Keratinocyte (primary cell): ENCODE data around the gene HHATL. TPM values are rescaled to one million over a fixed set of nuclear protein-coding genes. Genes with fewer than 3 reads are reported as not detected.

ENCODE experiments used
- DNase-seq: peaks from one replicate; pipeline ENCODE4 v3.0.0-alpha.2; 2011; ENCODE audit warnings: low read depth, missing footprints, low spot score
- FAIRE-seq: peaks from 2 replicates; lab custom pipeline; 2011; peaks lifted over from hg19 to GRCh38; lab: Jason Lieb, UNC
- H2AFZ ChIP-seq: 2 replicates; pipeline ENCODE4 v1.6.0; 2012; ENCODE audit warnings: low read length, control low read depth, inconsistent platforms; ENCODE audit not compliant: control insufficient read depth
- H3K27ac ChIP-seq: 2 replicates; pipeline ENCODE4 v1.5.1; 2011; ENCODE audit warnings: low read length; ENCODE audit not compliant: control insufficient read depth, insufficient read depth
- H3K27me3 ChIP-seq: 3 replicates; pipeline ENCODE4 v1.6.0; 2011; ENCODE audit warnings: low read length; ENCODE audit not compliant: control insufficient read depth, insufficient read depth; ENCODE audit errors: extremely low read depth
- H3K36me3 ChIP-seq, 2 experiments: 2 replicates in 1 of 2; 3 replicates in 1 of 2; pipeline ENCODE4 v1.5.1; 2011; ENCODE audit warnings: low read length in 2 of 2, mild to moderate bottlenecking in 1 of 2; ENCODE audit not compliant: control insufficient read depth in 2 of 2, insufficient read depth in 2 of 2; ENCODE audit errors: extremely low read depth in 1 of 2
- H3K4me1 ChIP-seq: 3 replicates; pipeline ENCODE4 v1.5.1; 2011; ENCODE audit warnings: low read length; ENCODE audit not compliant: control insufficient read depth, insufficient read depth; ENCODE audit errors: extremely low read depth
- H3K4me2 ChIP-seq: 3 replicates; pipeline ENCODE4 v1.6.0; 2011; ENCODE audit warnings: low read depth, low read length; ENCODE audit not compliant: control insufficient read depth, insufficient read depth; ENCODE audit errors: extremely low read depth
- H3K4me3 ChIP-seq, 3 experiments: fragments of 200-600 bp in 1 of 3; sonication (generic) in 1 of 3; 2 replicates in 2 of 3; 3 replicates in 1 of 3; pipeline ENCODE4 v1.5.1; 2011 to 2016; ENCODE audit warnings: low read length in 3 of 3, mild to moderate bottlenecking in 3 of 3, control low read depth in 2 of 3, inconsistent platforms in 1 of 3, low read depth in 1 of 3, mixed read lengths in 1 of 3, mixed run types in 1 of 3, moderate library complexity in 1 of 3; ENCODE audit not compliant: control insufficient read depth in 2 of 3, insufficient read depth in 2 of 3; ENCODE audit errors: extremely low read depth in 1 of 3
- H3K79me2 ChIP-seq: 2 replicates; pipeline ENCODE4 v1.6.0; 2012; ENCODE audit warnings: low read length; ENCODE audit not compliant: control insufficient read depth, insufficient read depth
- H3K9ac ChIP-seq: 3 replicates; pipeline ENCODE4 v1.6.0; 2011; ENCODE audit warnings: low read length; ENCODE audit not compliant: control insufficient read depth, insufficient read depth; ENCODE audit errors: extremely low read depth
- H3K9me1 ChIP-seq: 3 replicates; pipeline ENCODE4 v1.6.0; 2011; ENCODE audit warnings: low read length; ENCODE audit not compliant: control insufficient read depth, insufficient read depth; ENCODE audit errors: extremely low read depth
- H3K9me3 ChIP-seq: 2 replicates; pipeline ENCODE4 v1.5.1; 2012; ENCODE audit warnings: low read depth, low read length; ENCODE audit not compliant: control insufficient read depth
- H4K20me1 ChIP-seq: 3 replicates; pipeline ENCODE4 v1.6.0; 2011; ENCODE audit warnings: low read length; ENCODE audit not compliant: control insufficient read depth, insufficient read depth; ENCODE audit errors: extremely low read depth
- CTCF ChIP-seq, 3 experiments: IDR thresholded peaks in 1 of 3; conservative IDR thresholded peaks in 1 of 3; optimal IDR thresholded peaks in 1 of 3; 2 replicates in 2 of 3; 3 replicates in 1 of 3; pipeline versions ENCODE3 to v1.5.1; 2011; ENCODE audit warnings: low read length in 3 of 3, mild to moderate bottlenecking in 3 of 3, moderate library complexity in 2 of 3, control low read depth in 1 of 3, inconsistent platforms in 1 of 3; ENCODE audit not compliant: insufficient read depth in 2 of 3; ENCODE audit errors: extremely low read depth in 1 of 3
- EZH2 ChIP-seq: IDR thresholded peaks from one replicate; pipeline ENCODE4 v1.6.1; 2012; ENCODE audit warnings: inconsistent platforms, mild to moderate bottlenecking, low read length, moderate library complexity
- dilution Hi-C: fragments of 300-500 bp; cut with MboI; formaldehyde crosslinking; loops from one replicate; pipeline ENCODE4 v1.7.0; 2020; ENCODE audit warnings: low sequenced_read_pairs; ENCODE audit not compliant: extremely low pct_ligation_motif_present
- polyA plus RNA-seq, 5 experiments: library from polyadenylated mRNA; depleted of rRNA in 3 of 5; stranded (reverse) in 3 of 5; stranded (forward) in 1 of 5; unstranded in 1 of 5; fragments of >200 nt; gene quantifications; 1 replicate in 1 of 5; 2 replicates in 3 of 5; 3 replicates in 1 of 5; pipeline versions ENCODE4 v1.2.1 to v1.2.3, GENCODE V29; 2011 to 2012; ENCODE audit warnings: missing spikeins in 2 of 5, low read depth in 1 of 5, low replicate concordance in 1 of 5

HHATL gene
- polyA plus RNA-seq, 1 donor (not counting 4 experiments of a cell fraction or from before 2014, with no cell fraction given), result not detected

- Histone ChIP-seq H3K27ac (no peak overlapping the region), H4K20me1 (peaks cover 2% of the 10 kb centered on the region), H3K27me3 (peaks cover 4% of the 10 kb centered on the region), H3K4me3 (no peak overlapping the region), H3K4me1 (no peaks in the 10 kb centered on the region), H3K9me3 (no peaks in the 10 kb centered on the region), H2AFZ (no peak overlapping the region), H3K36me3 (no peaks in the 10 kb centered on the region), H3K4me2 (no peak overlapping the region), H3K79me2 (no peaks in the 10 kb centered on the region), H3K9me1 (no peaks in the 10 kb centered on the region), H3K9ac (no peak overlapping the region)
- DNase-seq (no peak), FAIRE-seq (no peak)
- TF ChIP-seq CTCF (optimal IDR thresholded peaks at IDR 0.05 in 1 of 3, IDR thresholded peaks at IDR 0.05 in 1 of 3, conservative IDR thresholded peaks at IDR 0.05 in 1 of 3; ENCODE audit: extremely low read depth in 1 of 3, insufficient read depth in 2 of 3, low read length in 3 of 3), result no peak
- TF ChIP-seq EZH2, result no peak
- dilution Hi-C loops, result no loop called here
Measured at GRCh38 chr3:42735615-42736014, 33.0 kb upstream of the HHATL start.

GRCh38 chr3:42735019-42735418 lies 32.4 kb upstream of the HHATL start:
- H3K4me2 ChIP-seq, result no peak overlapping the region
- peaks cover 2% of the 10 kb centered on the region for H4K20me1 ChIP-seq
- H3K27me3 ChIP-seq, result peaks cover 4% of the 10 kb centered on the region
- DNase-seq, result no peak
- H3K9me1 ChIP-seq, result no peaks in the 10 kb centered on the region
- H3K9ac ChIP-seq, result no peak overlapping the region
- H3K79me2 ChIP-seq, result no peaks in the 10 kb centered on the region
- H3K4me1 ChIP-seq, result no peaks in the 10 kb centered on the region
- H3K36me3 ChIP-seq, result no peaks in the 10 kb centered on the region
- FAIRE-seq, result no peak
- TF ChIP-seq CTCF (optimal IDR thresholded peaks at IDR 0.05 in 1 of 3, IDR thresholded peaks at IDR 0.05 in 1 of 3, conservative IDR thresholded peaks at IDR 0.05 in 1 of 3; ENCODE audit: extremely low read depth in 1 of 3, insufficient read depth in 2 of 3, low read length in 3 of 3) (no peak), EZH2 (no peak)
- dilution Hi-C loops, result no loop called here
- H3K4me3 ChIP-seq, result no peak overlapping the region
- no peak overlapping the region for H2AFZ ChIP-seq
- H3K9me3 ChIP-seq, result no peaks in the 10 kb centered on the region
- no peak overlapping the region for H3K27ac ChIP-seq
